Measurements from ENCODE around the gene PRXL2B.
"Not testable (repeated sequence)": the region's sequence is repeated elsewhere in the genome, so short reads cannot be mapped to it uniquely, and the experiment has no call there.

Gene PRXL2B, protein sequence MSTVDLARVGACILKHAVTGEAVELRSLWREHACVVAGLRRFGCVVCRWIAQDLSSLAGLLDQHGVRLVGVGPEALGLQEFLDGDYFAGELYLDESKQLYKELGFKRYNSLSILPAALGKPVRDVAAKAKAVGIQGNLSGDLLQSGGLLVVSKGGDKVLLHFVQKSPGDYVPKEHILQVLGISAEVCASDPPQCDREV

DNA sequence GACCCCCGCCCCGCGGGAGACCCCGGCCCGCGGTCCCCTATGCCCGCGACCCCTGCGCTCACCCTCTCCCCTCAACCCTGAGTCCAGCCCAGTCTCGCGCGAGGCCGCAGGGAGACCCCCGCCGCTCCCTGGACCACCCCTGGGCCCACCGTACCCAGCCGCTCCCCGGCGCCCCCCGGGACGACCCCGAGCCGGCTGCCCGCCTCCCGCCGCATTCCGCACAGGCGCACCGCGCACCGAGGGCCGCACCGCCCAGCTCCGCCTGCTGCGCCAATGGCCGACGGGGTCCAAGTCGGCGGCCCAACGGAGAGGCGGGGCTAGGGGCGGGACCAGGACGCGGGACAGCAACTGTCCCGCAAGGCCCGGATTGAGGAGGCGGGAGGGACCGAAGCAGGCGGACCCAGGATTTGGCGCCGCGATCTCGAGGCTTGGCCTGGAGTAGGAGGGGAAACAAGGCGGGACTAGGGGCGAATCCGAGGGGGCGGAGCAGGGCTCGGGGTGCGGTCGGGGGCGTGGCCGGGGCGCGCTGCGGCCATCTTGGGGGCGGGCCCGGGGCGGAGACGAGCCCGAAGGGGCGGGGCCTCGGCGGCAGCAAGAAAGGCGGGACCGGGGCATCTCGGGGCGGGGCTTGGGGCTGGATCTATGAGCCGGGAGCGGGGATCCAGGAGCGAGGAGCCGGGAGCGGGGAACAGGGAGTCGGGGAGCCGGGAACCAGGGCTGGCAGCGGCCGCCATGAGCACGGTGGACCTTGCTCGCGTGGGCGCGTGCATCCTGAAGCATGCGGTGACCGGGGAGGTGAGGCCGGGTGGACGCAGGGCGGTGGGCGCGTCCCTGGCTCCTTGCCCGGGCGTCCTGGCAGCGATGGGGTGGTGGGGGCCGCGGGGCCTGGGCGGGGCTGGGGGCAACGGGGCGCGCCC, at the start of gene PRXL2B:
PRXL2B (plus strand) TSS at position 624 of the 917 bp plus-strand sequence; CDS start at position 733, 109 bp downstream.
- peak; percentile 96 for DNase-seq (ENCODE audit: low read depth)

DNA sequence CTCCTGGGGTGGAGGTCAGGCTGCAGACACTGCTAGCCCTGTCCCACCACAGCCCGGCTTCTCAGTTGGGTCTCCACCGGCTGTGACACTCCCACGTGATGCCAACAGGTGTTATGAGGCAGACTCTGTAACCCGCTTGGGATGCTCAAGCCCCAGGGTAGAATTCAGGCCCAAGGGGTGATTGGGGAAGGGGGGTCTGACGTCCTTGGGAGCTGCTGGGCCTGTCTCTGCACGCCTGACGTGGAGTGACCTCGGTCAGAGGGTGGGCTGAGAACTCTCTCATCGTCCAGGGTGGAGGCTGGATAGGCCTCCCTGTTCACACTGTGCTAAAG, 48.8 kb upstream of the PRXL2B start:
- no peak for DNase-seq (ENCODE audit: low read depth)

DNA sequence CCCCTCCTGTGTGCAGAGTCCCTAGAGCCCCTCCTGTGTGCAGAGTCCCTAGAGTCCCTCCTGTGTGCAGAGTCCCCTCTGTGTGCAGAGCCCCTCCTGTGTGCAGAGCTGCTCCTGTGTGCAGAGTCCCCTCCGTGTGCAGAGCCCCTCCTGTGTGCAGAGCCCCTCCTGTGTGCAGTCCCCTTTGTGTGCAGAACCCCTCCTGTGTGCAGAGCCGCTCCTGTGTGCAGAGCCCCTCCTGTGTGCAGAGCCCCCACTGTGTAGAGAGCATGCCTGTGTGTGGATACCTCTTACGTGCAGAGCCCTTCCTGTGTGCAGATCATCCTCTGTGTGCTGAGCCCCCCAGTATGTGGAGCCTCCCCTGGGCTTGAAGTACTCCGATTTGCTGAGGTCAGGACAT, 48.2 kb upstream of the PRXL2B start:
- DNase-seq (ENCODE audit: low read depth): no peak

GRCh38 chr1:2538872-2539271, 47.7 kb upstream of the PRXL2B start:
- DNase-seq (ENCODE audit: low read depth): no peak

GRCh38 chr1:2539312-2539907, 47.2 kb upstream of the PRXL2B start:
- DNase-seq (ENCODE audit: low read depth): no peak

- no peak for DNase-seq (ENCODE audit: low read depth)
Measured at GRCh38 chr1:2540816-2541492, 45.6 kb upstream of the PRXL2B start.

DNA sequence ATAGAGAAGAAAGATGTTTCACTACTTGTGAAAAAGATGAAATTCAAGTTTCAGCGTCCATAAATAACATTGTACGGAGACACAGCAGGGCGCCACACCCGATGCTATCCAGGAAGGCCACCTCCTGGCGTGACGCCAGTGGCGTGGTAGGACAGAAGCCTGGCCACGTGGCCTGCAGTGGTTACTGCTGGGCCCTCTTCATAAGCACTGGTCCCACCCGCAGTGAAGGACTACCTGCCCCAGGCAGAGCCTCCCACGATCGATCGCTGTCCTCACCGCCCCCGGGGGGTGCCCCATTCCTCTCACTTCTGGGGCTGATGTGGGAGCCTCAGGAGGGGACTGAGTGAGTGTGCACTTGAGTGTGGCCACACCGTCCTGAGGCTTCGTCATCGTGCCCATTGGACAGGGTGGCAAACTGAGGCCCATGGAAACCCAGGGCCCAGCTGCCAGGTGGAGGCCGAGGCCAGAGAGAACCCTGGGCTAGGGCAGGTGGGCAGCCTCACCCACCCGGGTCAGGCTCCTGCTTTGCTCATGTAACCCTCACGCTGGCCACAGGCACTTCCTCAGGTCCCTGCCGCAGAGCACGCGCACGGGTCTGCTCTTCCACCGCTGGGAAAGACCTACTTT, 44.8 kb upstream of the PRXL2B start:
- DNase-seq (ENCODE audit: low read depth): no peak

- DNase-seq (ENCODE audit: low read depth): no peak
Measured at GRCh38 chr1:2542246-2542915, 44.2 kb upstream of the PRXL2B start.

- DNase-seq (ENCODE audit: low read depth): no peak
Measured at GRCh38 chr1:2543543-2544092, 43.0 kb upstream of the PRXL2B start.

GRCh38 chr1:2544093-2544874, 42.3 kb upstream of the PRXL2B start:
- no peak for DNase-seq (ENCODE audit: low read depth)

DNA sequence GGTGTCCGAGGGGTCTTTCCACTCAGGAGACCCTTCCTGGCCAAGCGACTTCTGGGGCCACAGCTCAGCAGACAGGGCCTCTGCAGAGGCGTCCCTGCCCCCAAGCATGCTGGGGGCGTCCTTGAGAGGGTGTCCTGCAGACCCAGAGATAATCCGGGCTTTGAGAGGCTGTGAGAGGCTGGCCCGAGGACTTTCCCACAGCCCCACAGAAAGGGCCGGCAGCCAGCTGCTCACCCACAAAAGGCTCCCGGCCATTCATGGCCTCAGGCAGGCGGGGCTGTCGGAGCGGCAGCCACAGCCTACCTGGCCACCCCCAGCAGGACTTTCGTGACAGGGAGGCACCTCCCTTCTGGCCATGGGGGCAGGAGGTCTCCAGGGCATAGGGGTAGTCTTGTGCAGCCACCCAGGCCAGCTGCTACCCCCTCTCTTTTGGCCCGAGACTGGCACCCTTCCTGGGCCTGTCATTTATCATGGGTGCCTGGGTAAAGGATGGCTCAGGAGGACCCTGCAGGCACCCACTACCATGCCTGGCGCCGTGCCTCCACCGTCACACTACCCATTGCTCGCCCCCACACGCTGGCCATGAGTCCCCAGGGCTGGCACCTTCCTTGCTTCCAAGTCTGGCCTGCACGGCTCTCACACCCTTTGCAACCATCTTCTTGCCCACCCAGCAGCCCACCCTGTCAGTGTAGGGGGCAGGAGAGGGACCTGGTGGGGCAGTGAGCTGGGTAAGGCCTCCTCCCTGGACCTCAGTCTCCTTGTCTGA, 41.5 kb upstream of the PRXL2B start:
- no peak for DNase-seq (ENCODE audit: low read depth)

DNA sequence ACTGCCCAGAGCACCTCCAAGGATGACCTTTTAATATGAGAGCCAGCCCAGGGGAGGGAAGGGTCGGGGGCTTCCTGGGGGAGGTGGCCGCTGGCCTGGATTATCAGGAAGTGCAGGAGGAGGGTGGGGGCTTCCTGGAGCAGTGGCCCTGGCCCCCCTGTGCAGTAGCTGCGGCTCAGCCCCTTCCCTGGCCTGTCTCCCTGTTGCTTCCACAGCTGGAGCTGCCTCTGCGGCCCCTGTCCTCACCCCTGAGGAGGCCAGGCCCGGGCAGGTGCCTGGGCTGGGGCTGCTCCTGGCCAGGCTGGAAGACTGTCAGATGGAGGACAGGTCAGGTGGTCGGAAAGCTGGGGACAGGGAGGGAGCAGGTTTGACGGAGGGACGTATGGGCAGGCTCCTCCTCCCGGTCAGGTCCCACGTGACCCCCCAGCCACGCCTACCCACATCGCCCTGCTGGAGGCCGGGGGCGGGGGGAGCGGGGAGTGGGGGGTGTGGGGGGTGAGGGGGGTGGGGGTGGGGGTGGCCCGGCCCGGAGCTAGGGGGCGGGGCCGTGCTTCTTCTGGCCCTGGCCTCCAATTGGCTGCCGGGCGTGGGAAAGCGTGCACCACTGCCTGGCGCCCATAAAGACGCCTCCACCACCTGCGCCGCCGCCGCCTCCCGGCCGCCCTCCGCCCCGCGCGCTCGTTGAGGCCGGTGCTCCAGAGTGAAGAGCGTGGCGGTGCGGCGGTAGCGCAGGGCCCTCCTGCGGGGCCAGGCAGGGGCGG, 40.6 kb upstream of the PRXL2B start:
- DNase-seq (ENCODE audit: low read depth): peak; percentile 82

DNA sequence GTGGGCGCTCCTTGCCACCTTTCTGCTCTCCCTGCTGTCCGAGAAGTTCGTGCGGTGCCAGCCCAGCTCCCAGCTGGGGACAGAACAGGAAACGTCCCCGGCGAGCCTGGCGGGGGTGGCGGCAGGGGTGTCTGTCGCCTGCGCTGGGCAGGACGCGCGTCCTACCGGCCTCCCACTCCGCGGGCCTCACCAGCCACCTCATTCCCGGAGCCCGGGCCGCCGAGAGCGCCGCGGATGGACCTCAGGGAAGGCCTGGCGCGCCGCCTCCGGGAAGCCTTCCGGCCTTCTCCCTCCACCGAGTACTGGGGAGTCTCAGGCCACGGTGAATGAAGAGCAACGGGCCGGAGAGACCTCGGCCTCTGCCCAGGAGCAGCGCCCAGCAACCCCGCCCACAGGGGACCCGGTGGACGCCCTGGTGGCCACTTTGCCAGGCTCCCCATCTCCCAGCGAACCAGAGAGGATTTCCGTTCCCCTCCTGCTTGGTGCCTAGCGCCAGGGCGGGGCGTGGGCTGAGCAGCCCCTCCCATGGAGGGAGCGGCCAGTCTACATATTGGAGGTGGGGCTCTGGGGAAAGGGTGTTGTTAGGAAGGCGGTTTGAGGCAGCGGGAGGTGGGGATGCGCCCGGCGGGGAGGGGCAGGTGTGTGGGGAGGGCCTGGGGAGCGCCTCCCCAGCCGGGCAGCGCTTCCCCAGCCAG, 39.9 kb upstream of the PRXL2B start:
- DNase-seq (ENCODE audit: low read depth): peak; percentile 61

DNA sequence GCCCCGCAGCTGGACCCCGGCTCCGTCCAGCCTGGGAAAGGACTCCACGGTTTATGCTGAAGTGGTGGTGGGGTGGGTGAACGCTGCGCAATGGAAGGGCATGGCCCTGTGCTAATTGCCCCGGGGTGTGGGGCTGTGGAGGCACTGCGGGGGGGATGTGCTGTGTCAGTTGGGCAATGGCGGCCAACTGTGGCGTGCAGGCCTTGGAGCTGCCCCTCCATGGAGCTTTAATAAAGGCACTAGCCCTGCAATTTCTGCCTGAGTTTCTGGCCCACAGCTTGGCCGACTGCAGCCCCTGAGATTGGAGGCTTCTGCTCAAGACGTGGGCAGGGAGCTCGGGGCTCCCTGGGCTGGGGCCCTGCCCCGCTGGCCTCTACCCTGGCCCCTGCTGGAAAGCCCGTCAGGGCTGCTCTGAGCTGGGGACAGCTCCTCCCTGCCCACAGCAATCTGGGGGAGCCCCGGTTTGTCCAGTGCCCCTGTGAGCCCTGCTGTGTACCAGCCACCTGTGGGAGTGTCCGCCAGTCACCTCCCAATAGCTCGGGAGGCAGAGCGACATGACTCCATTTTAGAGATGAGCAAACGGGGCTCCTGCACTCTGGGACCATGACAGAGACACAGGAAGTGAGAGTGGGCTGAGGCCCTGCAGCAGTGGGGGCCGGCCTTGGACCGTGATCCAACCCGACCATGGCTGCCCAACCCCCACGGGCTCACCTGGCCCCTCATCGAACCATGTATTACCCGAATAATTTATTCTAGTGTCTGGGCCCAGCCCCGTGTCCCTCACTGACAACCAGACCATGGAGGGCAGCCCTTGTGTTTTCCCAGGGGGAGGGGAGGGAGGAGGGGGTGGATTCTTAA, 39.1 kb upstream of the PRXL2B start:
- no peak for DNase-seq (ENCODE audit: low read depth)

GRCh38 chr1:2548068-2548589, 38.4 kb upstream of the PRXL2B start:
- DNase-seq (ENCODE audit: low read depth): peak; percentile 74

- not testable (repeated sequence) for DNase-seq (ENCODE audit: low read depth)
Measured at GRCh38 chr1:2549367-2550029, 37.1 kb upstream of the PRXL2B start.
